ENCODE results near the gene SURF2.
"Not testable (repeated sequence)": the region's sequence is repeated elsewhere in the genome, so short reads cannot be mapped to it uniquely, and the experiment has no call there.

SURF2 gene

DNA sequence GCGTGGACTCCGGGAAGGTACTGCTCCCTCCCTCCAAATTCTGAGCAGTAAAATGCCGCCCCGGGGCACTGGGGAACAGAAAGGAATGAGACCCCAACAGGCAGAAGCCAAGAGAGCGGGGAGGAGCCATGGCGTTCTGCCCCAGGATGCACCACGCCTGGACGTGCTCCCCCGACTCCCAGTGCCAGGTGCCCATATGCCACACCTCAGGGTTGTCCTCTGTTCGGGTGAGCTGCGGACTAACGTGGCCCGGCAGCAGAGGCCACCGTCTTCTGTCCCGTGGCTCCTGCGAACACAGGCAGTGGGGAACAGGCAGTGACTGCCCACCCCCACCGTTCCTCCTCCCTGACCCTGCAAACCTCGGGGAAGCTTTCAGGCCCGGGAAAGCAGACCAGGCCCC is 25.1 kb upstream of the SURF2 start:
- DNase-seq (ENCODE audit: low spot score), result no peak
- in situ Hi-C loops (cut with MboI; ENCODE audit: low pct_unique_long_range_greater_than_20kb, low sequenced_read_pairs, unreplicated experiment), result no loop called here
- TF ChIP-seq, protein P1, sequence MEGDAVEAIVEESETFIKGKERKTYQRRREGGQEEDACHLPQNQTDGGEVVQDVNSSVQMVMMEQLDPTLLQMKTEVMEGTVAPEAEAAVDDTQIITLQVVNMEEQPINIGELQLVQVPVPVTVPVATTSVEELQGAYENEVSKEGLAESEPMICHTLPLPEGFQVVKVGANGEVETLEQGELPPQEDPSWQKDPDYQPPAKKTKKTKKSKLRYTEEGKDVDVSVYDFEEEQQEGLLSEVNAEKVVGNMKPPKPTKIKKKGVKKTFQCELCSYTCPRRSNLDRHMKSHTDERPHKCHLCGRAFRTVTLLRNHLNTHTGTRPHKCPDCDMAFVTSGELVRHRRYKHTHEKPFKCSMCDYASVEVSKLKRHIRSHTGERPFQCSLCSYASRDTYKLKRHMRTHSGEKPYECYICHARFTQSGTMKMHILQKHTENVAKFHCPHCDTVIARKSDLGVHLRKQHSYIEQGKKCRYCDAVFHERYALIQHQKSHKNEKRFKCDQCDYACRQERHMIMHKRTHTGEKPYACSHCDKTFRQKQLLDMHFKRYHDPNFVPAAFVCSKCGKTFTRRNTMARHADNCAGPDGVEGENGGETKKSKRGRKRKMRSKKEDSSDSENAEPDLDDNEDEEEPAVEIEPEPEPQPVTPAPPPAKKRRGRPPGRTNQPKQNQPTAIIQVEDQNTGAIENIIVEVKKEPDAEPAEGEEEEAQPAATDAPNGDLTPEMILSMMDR (IDR thresholded peaks at IDR 0.05; ENCODE audit: extremely low read depth, insufficient read depth, missing control alignments), result no peak

DNA sequence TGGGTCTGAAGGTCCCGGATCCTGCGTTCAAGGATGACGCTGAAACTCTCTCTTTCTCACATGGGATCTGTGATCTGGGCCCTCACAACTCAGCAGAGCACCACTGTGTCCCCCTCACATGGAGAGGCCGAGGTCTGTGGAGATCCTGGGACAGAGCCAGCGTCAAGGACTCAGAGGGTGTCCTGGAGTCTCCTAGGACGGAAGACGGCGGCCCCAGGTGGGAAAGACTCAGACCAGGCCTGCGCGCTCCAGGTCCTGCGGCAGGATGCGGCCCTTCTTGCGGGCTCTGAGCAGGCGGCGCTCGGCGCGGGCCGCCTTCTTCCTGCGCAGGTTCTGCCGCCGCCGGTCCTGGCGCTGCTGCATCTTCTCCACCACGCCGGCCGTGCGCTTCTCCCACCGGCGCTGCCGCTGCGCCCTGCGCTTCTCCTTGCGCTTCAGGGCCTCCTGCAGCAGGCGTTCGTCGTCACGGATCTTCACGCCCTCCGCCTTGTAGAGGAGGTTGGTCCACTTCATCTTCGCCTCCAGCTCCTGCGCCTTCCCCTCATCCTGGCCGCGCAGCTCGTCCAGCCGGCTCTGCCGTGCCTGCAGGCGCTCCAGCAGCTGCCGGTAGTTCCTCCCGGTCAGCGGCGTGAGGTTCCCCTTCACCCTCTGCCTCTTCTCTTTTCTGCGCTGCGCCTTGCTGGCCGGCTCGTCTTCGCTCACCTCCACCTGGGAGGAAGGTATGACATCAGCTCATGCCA is 24.5 kb upstream of the SURF2 start:
- in situ Hi-C loops (cut with MboI; ENCODE audit: low pct_unique_long_range_greater_than_20kb, low sequenced_read_pairs, unreplicated experiment), result no loop called here
- TF ChIP-seq, protein P1 (IDR thresholded peaks at IDR 0.05; ENCODE audit: extremely low read depth, insufficient read depth, missing control alignments), result no peak
- no peak for DNase-seq (ENCODE audit: low spot score)

DNA sequence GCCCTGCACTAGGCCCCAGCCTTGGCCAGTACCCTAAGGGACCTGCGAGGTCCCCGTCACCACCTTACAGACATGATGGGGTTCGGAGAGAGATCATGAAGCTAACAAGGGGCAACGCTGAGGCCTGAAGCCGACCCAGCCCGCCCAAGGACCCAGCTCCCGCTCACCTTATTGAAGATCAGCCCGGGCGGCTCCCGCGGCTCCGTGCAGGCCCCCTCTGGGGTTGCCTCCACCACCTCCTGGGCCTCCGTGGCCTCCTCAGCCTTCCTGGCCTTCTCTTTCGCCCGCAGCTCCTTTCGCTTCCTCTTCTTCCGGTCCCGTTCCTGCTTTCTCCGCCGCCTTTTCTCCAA is 24.0 kb upstream of the SURF2 start:
- in situ Hi-C loops (cut with MboI; ENCODE audit: low pct_unique_long_range_greater_than_20kb, low sequenced_read_pairs, unreplicated experiment), result no loop called here
- TF ChIP-seq, protein P1 (IDR thresholded peaks at IDR 0.05; ENCODE audit: extremely low read depth, insufficient read depth, missing control alignments), result no peak
- no peak for DNase-seq (ENCODE audit: low spot score)

DNA sequence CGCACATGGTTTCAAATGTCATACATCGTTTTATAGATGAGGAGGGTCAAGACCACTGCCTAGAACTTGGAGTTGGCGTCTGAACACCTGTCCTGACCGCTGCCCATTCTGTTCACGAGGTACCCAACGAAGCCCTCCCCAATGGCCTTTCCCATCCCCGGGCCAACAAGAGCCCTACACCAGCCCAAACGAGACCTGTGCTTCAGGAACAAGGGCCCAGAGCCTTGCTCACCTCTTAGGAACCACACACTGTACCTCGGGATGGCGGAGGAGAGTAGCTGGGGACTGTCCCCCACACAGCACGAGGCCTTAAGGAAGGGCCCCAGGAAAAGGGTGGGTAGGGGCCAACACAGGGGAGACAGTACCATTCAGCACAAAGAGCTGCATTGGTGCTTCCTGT is 23.3 kb upstream of the SURF2 start:
- in situ Hi-C loops (cut with MboI; ENCODE audit: low pct_unique_long_range_greater_than_20kb, low sequenced_read_pairs, unreplicated experiment), result no loop called here
- TF ChIP-seq, protein P1 (IDR thresholded peaks at IDR 0.05; ENCODE audit: extremely low read depth, insufficient read depth, missing control alignments), result no peak

DNA sequence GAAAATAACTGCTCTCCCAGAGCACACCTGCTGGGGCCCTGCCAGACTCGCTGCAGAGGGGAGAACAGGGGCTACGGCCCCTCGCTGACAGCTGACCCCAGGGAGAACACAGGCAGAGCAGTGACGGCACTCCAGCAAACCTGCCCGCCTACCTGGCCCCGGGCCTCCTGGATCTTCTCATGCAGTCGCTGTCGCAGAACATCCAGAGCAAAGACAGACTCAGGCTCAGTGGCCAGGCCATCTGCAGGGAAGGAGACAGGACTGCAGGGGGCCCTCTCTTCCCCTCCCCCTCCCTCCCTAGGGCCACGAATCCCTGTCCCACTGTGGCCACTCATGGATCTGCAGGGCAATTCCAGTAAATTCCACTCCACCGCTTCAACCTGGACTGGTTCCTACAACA is 22.8 kb upstream of the SURF2 start:
- TF ChIP-seq, protein P1 (IDR thresholded peaks at IDR 0.05; ENCODE audit: extremely low read depth, insufficient read depth, missing control alignments), result no peak
- no peak for DNase-seq (ENCODE audit: low spot score)
- in situ Hi-C loops (cut with MboI; ENCODE audit: low pct_unique_long_range_greater_than_20kb, low sequenced_read_pairs, unreplicated experiment), result no loop called here

More for the DNA sequence above, 23.3 kb upstream of the SURF2 start:
- DNase-seq (ENCODE audit: low spot score), result no peak

DNA sequence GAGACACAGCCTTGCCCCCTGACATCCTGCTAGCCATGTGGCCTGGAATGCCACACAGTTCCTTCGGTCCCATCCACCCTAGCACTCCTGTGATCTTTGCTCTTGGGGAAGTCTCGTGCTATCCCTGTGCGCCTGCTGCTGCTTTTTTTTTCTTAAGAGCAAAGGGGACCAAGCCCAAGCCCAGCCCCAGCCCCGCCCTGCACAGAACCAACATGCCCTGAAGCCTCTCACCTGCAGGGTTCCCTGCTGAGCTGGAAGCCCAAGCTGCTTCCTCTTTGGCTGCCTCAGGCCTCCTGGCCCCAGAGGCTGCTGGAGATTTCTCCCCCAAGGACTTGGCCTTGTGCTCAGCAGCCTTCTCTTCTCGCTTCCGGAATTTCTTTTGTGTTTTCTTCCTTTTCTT is 22.2 kb upstream of the SURF2 start:
- no peak for DNase-seq (ENCODE audit: low spot score)
- in situ Hi-C loops (cut with MboI; ENCODE audit: low pct_unique_long_range_greater_than_20kb, low sequenced_read_pairs, unreplicated experiment), result no loop called here
- TF ChIP-seq, protein P1 (IDR thresholded peaks at IDR 0.05; ENCODE audit: extremely low read depth, insufficient read depth, missing control alignments), result no peak

DNA sequence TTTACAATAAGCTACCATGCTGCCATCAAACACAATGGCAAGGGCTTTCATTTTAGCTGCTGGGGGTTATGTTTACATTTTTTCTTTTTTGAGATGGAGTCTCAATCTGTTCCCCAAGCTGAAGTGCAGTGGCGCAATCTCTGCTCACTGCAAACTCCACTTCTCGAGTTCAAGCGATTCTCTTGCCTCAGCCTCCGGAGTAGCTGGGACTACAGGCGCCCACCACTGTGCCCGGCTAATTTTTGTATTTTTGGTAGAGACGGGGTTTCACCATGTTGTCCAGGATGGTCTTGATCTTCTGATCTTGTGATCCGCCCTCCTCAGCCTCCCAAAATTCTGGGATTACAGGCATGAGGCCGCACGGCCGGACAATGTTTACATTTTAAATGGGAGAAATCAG is 21.5 kb upstream of the SURF2 start:
- in situ Hi-C loops (cut with MboI; ENCODE audit: low pct_unique_long_range_greater_than_20kb, low sequenced_read_pairs, unreplicated experiment); DNase-seq (ENCODE audit: low spot score): not testable (repeated sequence)
